Measurements from ENCODE around the gene RAB3IP.
"Not testable (repeated sequence)": the region's sequence is repeated elsewhere in the genome, so short reads cannot be mapped to it uniquely, and the experiment has no call there.

RAB3IP gene

DNA sequence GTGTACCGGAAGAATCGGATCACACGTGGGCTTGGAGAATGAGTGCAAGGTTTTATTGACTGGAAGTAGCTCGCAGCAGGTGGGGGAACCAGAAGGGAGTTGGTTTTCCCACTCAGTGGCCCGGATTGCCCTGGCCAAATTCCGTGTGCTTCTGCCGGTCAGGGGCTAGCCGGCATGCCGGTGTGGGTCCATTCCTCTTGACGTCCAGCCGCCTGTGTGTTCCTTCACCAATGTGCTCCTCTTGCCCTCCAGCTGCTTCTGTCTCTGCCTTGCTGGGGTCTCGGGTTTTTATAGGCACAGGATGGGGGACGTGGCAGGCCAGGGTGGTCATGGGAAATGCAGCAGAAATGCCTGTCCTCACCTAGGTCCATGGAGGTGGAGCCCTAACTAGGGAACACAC lies 97.4 kb downstream of the RAB3IP start:
- DNase-seq = no peak

- DNase-seq = no peak
These were observed 98.5 kb downstream of the RAB3IP start for GRCh38 chr12:69837191-69837590.

DNA sequence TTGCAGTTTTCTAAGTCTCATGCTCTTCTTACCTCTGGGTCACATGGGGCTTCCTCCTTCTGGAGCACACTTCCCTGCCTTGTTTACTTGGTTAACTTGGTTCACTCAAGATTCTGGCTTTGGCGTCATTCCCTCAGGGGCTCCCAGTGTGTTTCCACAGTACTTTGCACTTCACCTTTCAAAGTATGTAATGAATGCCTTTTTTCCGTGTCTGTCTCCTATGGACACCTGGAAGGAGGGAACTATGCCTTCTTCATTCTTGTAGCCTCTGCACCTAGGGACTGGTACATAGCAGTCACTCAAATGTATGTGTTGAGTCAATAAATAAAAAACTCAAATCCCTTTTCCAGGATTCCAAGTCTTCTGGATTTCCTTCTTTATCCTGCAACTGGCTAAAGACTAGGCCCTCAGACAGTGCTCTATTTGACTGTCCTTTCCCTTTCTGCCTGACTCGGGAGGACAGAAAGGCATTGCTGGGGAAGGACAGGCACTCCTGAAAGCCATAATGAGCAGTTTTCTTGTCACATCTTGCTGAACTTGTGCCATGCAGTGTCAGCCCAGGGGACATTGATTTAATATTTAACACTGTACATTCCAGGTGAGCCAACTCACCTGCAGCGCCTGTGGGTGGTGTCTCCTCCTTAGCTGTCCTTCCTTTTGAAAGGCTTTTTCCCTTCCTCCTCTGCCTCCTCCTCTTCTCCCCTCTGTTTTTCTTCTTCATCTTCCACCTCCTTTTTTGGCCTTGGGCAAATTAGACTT lies 99.2 kb downstream of the RAB3IP start:
- DNase-seq = no peak

DNA sequence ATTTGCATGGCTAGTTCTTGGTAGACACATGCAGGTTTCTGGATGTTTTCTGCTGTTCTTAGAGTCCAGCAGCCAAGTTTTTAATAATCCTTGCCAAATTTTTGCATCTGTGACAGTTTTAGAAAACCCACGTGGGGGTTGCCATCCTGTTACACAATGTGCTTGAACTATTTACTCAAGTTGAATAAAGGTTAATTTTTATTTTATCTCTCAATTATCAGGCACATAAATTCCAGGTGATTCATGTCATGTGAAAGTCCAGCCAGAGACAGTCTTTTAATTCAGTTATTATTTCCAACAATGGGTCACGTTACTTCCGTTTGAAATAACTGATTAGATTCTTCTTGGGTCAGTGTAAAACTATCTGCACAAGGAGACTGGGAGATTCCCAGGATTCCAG lies 102.1 kb downstream of the RAB3IP start:
- DNase-seq = peak in 1 of 2 experiments; percentile 64

- DNase-seq = peak in 1 of 2 experiments; percentile 31
These were observed 104.9 kb downstream of the RAB3IP start for GRCh38 chr12:69843608-69844007.

DNA sequence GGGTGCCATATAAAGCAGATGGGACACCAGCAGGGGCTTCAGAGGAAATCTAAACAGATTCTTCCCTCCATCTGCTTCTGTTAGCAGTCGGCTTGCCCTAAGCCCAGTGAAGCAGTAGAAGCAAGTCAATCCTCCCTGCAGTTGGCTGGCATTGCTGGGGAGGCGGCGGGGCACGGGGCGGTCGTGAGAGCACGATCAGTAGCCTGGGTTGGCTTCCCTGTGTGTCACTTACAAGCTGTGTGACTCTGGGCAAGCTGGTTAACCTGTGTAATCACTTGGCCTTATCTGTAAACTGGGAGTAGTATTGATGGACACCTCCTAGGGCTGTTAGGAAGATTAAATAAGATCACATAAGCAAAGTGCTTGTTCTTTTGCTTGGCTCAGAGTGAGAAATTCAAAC lies 105.8 kb downstream of the RAB3IP start:
- peak; percentile 70 to 89 for DNase-seq

GRCh38 chr12:69844836-69845235 lies 106.2 kb downstream of the RAB3IP start:
- peak in 1 of 2 experiments; percentile 45 for DNase-seq

GRCh38 chr12:69846976-69847375 lies 108.3 kb downstream of the RAB3IP start:
- no peak for DNase-seq

DNA sequence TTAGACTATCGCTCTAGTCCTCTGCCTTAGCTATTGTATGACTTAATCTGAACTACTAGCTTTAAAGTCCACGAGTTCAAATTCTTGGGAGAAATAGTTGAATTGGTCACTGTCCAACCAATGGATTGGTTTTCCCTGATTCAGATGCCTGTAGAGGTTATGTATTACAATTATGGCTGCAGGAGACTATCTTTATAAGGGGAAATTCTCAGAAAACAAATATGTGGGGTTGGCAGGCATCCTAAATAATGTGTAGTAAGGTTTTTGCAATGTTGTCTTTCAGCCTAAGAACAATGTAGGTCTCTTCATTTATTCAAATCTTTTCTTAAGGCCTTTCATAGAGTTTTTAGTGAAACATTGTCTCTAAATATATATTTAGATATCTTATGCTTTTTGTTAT lies 113.3 kb downstream of the RAB3IP start:
- DNase-seq = no peak

DNA sequence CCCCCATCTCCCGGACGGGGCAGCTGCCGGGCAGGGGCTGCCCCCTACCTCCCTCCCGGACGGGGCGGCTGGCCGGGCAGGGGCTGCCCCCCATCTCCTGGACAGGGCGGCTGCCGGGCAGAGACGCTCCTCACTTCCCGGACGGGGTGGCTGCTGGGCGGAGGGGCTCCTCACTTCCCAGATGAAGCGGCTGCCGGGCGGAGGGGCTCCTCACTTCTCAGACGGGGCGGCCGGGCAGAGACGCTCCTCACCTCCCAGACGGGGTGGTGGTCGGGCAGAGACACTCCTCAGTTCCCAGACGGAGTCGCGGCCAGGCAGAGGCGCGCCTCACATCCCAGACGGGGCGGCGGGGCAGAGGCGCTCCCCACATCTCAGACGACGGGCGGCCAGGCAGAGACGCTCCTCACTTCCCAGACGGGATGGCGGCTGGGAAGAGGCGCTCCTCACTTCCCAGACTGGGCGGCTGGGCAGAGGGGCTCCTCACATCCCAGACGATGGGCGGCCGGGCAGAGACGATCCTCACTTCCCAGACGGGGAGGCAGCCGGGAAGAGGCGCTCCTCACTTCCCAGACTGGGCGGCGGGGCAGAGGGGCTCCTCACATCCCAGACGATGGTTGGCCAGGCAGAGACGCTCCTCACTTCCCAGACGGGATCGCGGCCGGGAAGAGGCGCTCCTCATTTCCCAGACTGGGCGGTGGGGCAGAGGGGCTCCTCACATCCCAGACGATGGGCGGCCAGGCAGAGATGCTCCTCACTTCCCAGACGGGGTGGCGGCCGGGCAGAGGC lies 114.7 kb downstream of the RAB3IP start:
- DNase-seq = not testable (repeated sequence)

GRCh38 chr12:69866698-69867097 lies 128.0 kb downstream of the RAB3IP start:
- no peak for DNase-seq

DNA sequence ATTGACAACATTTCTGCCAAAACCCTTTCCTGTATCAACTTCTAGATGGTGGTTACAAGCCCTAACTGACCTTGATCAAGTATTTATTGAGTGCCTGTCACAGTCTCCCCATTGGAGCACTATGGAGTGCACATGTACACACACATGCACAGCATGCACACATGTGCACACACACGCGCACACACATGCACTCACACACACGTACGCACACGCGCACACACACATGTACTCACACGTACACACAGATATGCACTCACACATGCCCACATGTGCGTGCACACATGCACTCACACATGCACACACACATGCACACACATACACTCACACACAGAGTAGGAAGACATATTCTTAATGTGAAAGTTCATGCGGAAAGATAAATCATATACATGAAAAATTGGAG lies 130.0 kb downstream of the RAB3IP start:
- DNase-seq = no peak

- no peak for DNase-seq
These were observed 134.1 kb downstream of the RAB3IP start for GRCh38 chr12:69872804-69873203.
